ENCODE results near the gene FBN1. TPM values are rescaled to one million over a fixed set of nuclear protein-coding genes. Genes with fewer than 3 reads are reported as not detected.

The FBN1 gene
- total and polyA plus RNA-seq, 10 of the 15 experiments (the other 5 are each of a cell fraction or from before 2014, with no cell fraction given), result 2.2 to 15.3 (median 7.0) TPM

Other genes starting within 250 kb of the FBN1 start
- 13.1 and 14.1 TPM in 2 replicates for gene CEP152, start 165.4 kb upstream of the FBN1 start, total RNA-seq (2014; rRNA removed)
- 21.2 and 25.4 TPM in 2 replicates for gene CEP152, start 165.4 kb upstream of the FBN1 start, total RNA-seq (2014; rRNA removed; fragmentation: Illumina TruSeq; extraction: Trizol)
- gene CEP152, start 165.4 kb upstream of the FBN1 start, total RNA-seq (2021), result 12.0 and 15.3 TPM in 2 replicates
- gene CEP152, start 165.4 kb upstream of the FBN1 start, polyA plus RNA-seq (2011; rRNA removed), result 6.9 and 8.6 TPM in 2 replicates
- 15.8 and 18.6 TPM in 2 replicates for gene CEP152, start 165.4 kb upstream of the FBN1 start, polyA plus RNA-seq (2014; fragmentation: Illumina TruSeq; extraction: Trizol)
- gene CEP152, start 165.4 kb upstream of the FBN1 start, polyA plus RNA-seq (2014; fragmentation: Nextera tagmentation; extraction: Ambion mirVana), result 1 to 10 TPM; 5.3 to 5.7 TPM
- gene CEP152, start 165.4 kb upstream of the FBN1 start, polyA plus RNA-seq (2014; rRNA removed), result 7.0 and 8.8 TPM in 2 replicates
- 10 to 100 TPM; 19.6 to 22.6 TPM for gene CEP152, start 165.4 kb upstream of the FBN1 start, polyA plus RNA-seq (2016; fragmentation: Nextera tagmentation; extraction: Ambion mirVana)
- gene EID1, start 232.4 kb upstream of the FBN1 start, total RNA-seq (2014; rRNA removed), result 98.9 and 127 TPM in 2 replicates
- 123 and 125 TPM in 2 replicates for gene EID1, start 232.4 kb upstream of the FBN1 start, total RNA-seq (2014; rRNA removed; fragmentation: Illumina TruSeq; extraction: Trizol)
- gene EID1, start 232.4 kb upstream of the FBN1 start, total RNA-seq (2021), result 119 TPM in 2 replicates
- gene EID1, start 232.4 kb upstream of the FBN1 start, polyA plus RNA-seq (2011; rRNA removed), result 157 and 182 TPM in 2 replicates
- gene EID1, start 232.4 kb upstream of the FBN1 start, polyA plus RNA-seq (2014; fragmentation: Illumina TruSeq; extraction: Trizol), result 123 and 157 TPM in 2 replicates
- gene EID1, start 232.4 kb upstream of the FBN1 start, polyA plus RNA-seq (2014; fragmentation: Nextera tagmentation; extraction: Ambion mirVana), result 10 to 100 TPM; 45.6 to 79.5 TPM
- gene EID1, start 232.4 kb upstream of the FBN1 start, polyA plus RNA-seq (2014; rRNA removed), result 137 and 142 TPM in 2 replicates
- gene EID1, start 232.4 kb upstream of the FBN1 start, polyA plus RNA-seq (2016; fragmentation: Nextera tagmentation; extraction: Ambion mirVana), result 100 to 1,000 TPM; 202 to 210 TPM